Transverse colon (tissue), 4 donors: Measurements from ENCODE around the gene CDC37.

Experiments
- CTCF ChIP-seq, 5 experiments: fragments of 200-600 bp in 3 of 5; fragments of 450-650 bp in 2 of 5; sonication (generic) in 3 of 5; IDR thresholded peaks; 1 replicate in 2 of 5; 2 replicates in 3 of 5; pipeline ENCODE4 v1.5.1; 2016 to 2017; ENCODE audit warnings: antibody characterized with exemption in 5 of 5, inconsistent platforms in 3 of 5, mild to moderate bottlenecking in 2 of 5, moderate library complexity in 1 of 5
- EP300 ChIP-seq: sonication (generic); formaldehyde crosslinking; IDR thresholded peaks from one replicate; pipeline ENCODE4 v1.6.1; 2017; ENCODE audit warnings: antibody characterized with exemption, low read depth
- POLR2A ChIP-seq: fragments of 450-650 bp; IDR thresholded peaks from one replicate; pipeline ENCODE4 v1.6.1; 2016; ENCODE audit warnings: antibody characterized with exemption, mild to moderate bottlenecking, moderate library complexity
- POLR2AphosphoS5 ChIP-seq, 3 donors: sonication (generic); formaldehyde crosslinking; IDR thresholded peaks; one replicate each; pipeline ENCODE4 v1.6.1; 2016; ENCODE audit warnings: antibody characterized with exemption in 3 of 3

GRCh38 chr19:10422846-10423245, 19.5 kb upstream of the CDC37 start:
- no peak for TF ChIP-seq POLR2A
- no peak for TF ChIP-seq CTCF (IDR thresholded peaks at IDR 0.05)
- no peak for TF ChIP-seq POLR2AphosphoS5 (IDR thresholded peaks at IDR 0.05)
- TF ChIP-seq EP300: no peak
